GM12878 (cell line): Measurements from ENCODE around the gene CELF2. TPM values are rescaled to one million over a fixed set of nuclear protein-coding genes. Genes with fewer than 3 reads are reported as not detected.

Experiments
- ATAC-seq: fragments of 200-7000 bp; cut with Tn5 transposase; 3 replicates; pipeline ENCODE4 v1.9.1; 2020; ENCODE audit warnings: mild to moderate bottlenecking, moderate library complexity
- BruUV-seq: library from RNA; stranded (reverse); fragments of 400-500 nt; replicated peaks from 2 replicates; lab custom pipeline; 2021; lab: Mats Ljungman, UMichigan
- CTCF ChIA-PET: fragments of 300-600 bp; sonication (Branson Sonifier 250); formaldehyde crosslinking; extraction: SDS; loops from one replicate; lab custom pipeline; 2021; ENCODE audit warnings: inconsistent platforms; lab: Yijun Ruan, JAX
- POLR2A ChIA-PET: fragments of 350-600 bp; formaldehyde crosslinking; extraction: SDS; loops from one replicate; lab custom pipeline; 2021; ENCODE audit warnings: inconsistent platforms; lab: Charles Lee
- RAD21 ChIA-PET: fragments of 300-600 bp; sonication (Branson Sonifier 250); formaldehyde crosslinking; loops from one replicate; lab custom pipeline; 2023; ENCODE audit warnings: antibody characterized with exemption; ENCODE audit not compliant: unreplicated experiment; lab: Charles Lee
- SMC1A ChIA-PET: fragments of 300-600 bp; sonication (Branson Sonifier 250); formaldehyde crosslinking; loops from one replicate; lab custom pipeline; 2023; ENCODE audit not compliant: unreplicated experiment, uncharacterized antibody; lab: Charles Lee
- DNase-seq: peaks from one replicate; pipeline ENCODE4 v3.0.0-alpha.2; 2011; ENCODE audit warnings: low read depth, low spot score
- FAIRE-seq: peaks from 3 replicates; lab custom pipeline; 2011; peaks lifted over from hg19 to GRCh38; lab: Jason Lieb, UNC
- H2AFZ ChIP-seq: 2 replicates; pipeline ENCODE4 v1.6.0; 2011; ENCODE audit warnings: low read depth, low read length, control low read depth; ENCODE audit not compliant: control insufficient read depth
- H3K27ac ChIP-seq: 2 replicates; pipeline ENCODE4 v1.5.1; 2011; ENCODE audit warnings: control low read depth; ENCODE audit not compliant: control insufficient read depth, insufficient read depth
- H3K27me3 ChIP-seq, 2 experiments: replicated peaks in 1 of 2; 2 replicates each; pipeline versions ENCODE4 v1.6.0 to v1.6.1; 2011; ENCODE audit warnings: low read length in 1 of 2; ENCODE audit not compliant: control insufficient read depth in 2 of 2, insufficient read depth in 2 of 2
- H3K36me3 ChIP-seq, 2 experiments: 2 replicates each; pipeline ENCODE4 v1.5.1; 2011; ENCODE audit warnings: low read length in 1 of 2; ENCODE audit not compliant: control insufficient read depth in 2 of 2, insufficient read depth in 2 of 2
- H3K4me1 ChIP-seq: 2 replicates; pipeline ENCODE4 v1.6.1; 2011; ENCODE audit warnings: mild to moderate bottlenecking, low read length, moderate library complexity, mixed read lengths; ENCODE audit not compliant: control insufficient read depth, insufficient read depth
- H3K4me2 ChIP-seq: 2 replicates; pipeline ENCODE4 v1.6.0; 2011; ENCODE audit warnings: control low read depth; ENCODE audit not compliant: control insufficient read depth, insufficient read depth
- H3K4me3 ChIP-seq: fragments of 200-600 bp; sonication (generic); 2 replicates; pipeline ENCODE4 v1.5.1; 2016
- H3K79me2 ChIP-seq: 2 replicates; pipeline ENCODE4 v1.6.0; 2011; ENCODE audit warnings: low read length; ENCODE audit not compliant: control insufficient read depth, insufficient read depth
- H3K9ac ChIP-seq: 2 replicates; pipeline ENCODE4 v1.8.0; 2011; ENCODE audit warnings: low read length, control low read depth, mixed read lengths; ENCODE audit not compliant: control insufficient read depth, insufficient read depth
- H3K9me3 ChIP-seq: replicated peaks from 3 replicates; pipeline ENCODE4 v1.5.1; 2011; ENCODE audit warnings: mild to moderate bottlenecking, low read length; ENCODE audit not compliant: control insufficient read depth, insufficient read depth
- H4K20me1 ChIP-seq: 2 replicates; pipeline ENCODE4 v1.6.0; 2011; ENCODE audit not compliant: control insufficient read depth, insufficient read depth
- CEBPB ChIP-seq, 2 experiments: fragments of 150-350 bp in 1 of 2; IDR thresholded peaks; 2 replicates each; pipeline ENCODE4 v1.6.1; 2012 to 2014; ENCODE audit warnings: low read depth in 2 of 2, low read length in 2 of 2, borderline replicate concordance in 1 of 2, inconsistent platforms in 1 of 2
- CREB1 ChIP-seq: IDR thresholded peaks from 2 replicates; pipeline ENCODE4 v1.6.1; 2012; ENCODE audit warnings: low read depth, mild to moderate bottlenecking, inconsistent platforms
- CREM ChIP-seq: IDR thresholded peaks from 2 replicates; pipeline ENCODE4 v1.6.1; 2014; ENCODE audit warnings: antibody characterized with exemption, low read depth
- EED ChIP-seq: sonication (generic); IDR thresholded peaks from 2 replicates; pipeline ENCODE4 v1.6.1; 2016; ENCODE audit warnings: antibody characterized with exemption, low read depth
- EZH2 ChIP-seq: IDR thresholded peaks from 2 replicates; pipeline ENCODE4 v1.6.1; 2012; ENCODE audit warnings: low read depth, mild to moderate bottlenecking, control low read depth, inconsistent platforms, low read length, borderline replicate concordance; ENCODE audit not compliant: control insufficient read depth
- LARP7 ChIP-seq: fragments of 450-650 bp; IDR thresholded peaks from 2 replicates; pipeline ENCODE4 v1.6.1; 2017; ENCODE audit warnings: mild to moderate bottlenecking
- MEF2A ChIP-seq: IDR thresholded peaks from 2 replicates; pipeline ENCODE4 v1.6.1; 2011; ENCODE audit warnings: low read depth, mild to moderate bottlenecking, low read length, moderate library complexity; ENCODE audit not compliant: insufficient read depth
- MYC ChIP-seq: IDR thresholded peaks from 2 replicates; pipeline ENCODE4 v1.6.1; 2011; ENCODE audit warnings: mild to moderate bottlenecking, low read length, moderate library complexity, inconsistent platforms; ENCODE audit not compliant: insufficient read depth, insufficient replicate concordance, insufficient read length, severe bottlenecking
- POLR2AphosphoS2 ChIP-seq: IDR thresholded peaks from 2 replicates; pipeline ENCODE4 v1.6.1; 2011; ENCODE audit warnings: low read depth, mild to moderate bottlenecking, low read length, improper control_type of control experiment, moderate library complexity
- RUNX3 ChIP-seq: IDR thresholded peaks from 2 replicates; pipeline ENCODE4 v1.6.1; 2012; ENCODE audit warnings: low read length, inconsistent platforms
- SMAD1 ChIP-seq: fragments of 450-650 bp; IDR thresholded peaks from 2 replicates; pipeline ENCODE4 v1.6.1; 2018; ENCODE audit warnings: mild to moderate bottlenecking, low read depth; ENCODE audit not compliant: partially characterized antibody
- SREBF2 ChIP-seq: IDR thresholded peaks from 2 replicates; pipeline ENCODE4 v1.6.1; 2012; ENCODE audit warnings: mild to moderate bottlenecking, low read length
- TARDBP ChIP-seq: IDR thresholded peaks from 2 replicates; pipeline ENCODE4 v1.6.1; 2016; ENCODE audit warnings: borderline replicate concordance
- ZNF384 ChIP-seq: IDR thresholded peaks from 2 replicates; pipeline ENCODE4 v1.6.1; 2012; ENCODE audit warnings: low read depth, mild to moderate bottlenecking, low read length, improper control_type of control experiment, borderline replicate concordance
- WGBS: methylation state at CpG from one replicate; pipeline ENCODE4 v1.1.6; 2016; ENCODE audit warnings: low lambda C conversion rate; ENCODE audit not compliant: insufficient replicate concordance, insufficient coverage; ENCODE audit errors: missing lambda C conversion rate; 5-methylcytosine and 5-hydroxymethylcytosine counted together
- in situ Hi-C: fragments of 300-500 bp; cut with MboI; formaldehyde crosslinking; loops from 9 replicates; pipeline ENCODE4 v1.14.3; 2018; ENCODE audit warnings: mixed read lengths
- intact Hi-C: fragments of 100-400 bp; cut with micrococcal nuclease; formaldehyde crosslinking; loops from one replicate; pipeline ENCODE4 v1.14.2; 2022; ENCODE audit not compliant: unreplicated experiment
- polyA plus RNA-seq, 11 experiments: library from polyadenylated mRNA; depleted of rRNA in 4 of 11; unstranded in 6 of 11; stranded (reverse) in 5 of 11; fragments of >200 nt; fragmentation: Nextera tagmentation in 4 of 11; fragmentation: Illumina TruSeq in 1 of 11; extraction: Ambion mirVana in 4 of 11; extraction: Trizol in 1 of 11; gene quantifications; 1 replicate in 1 of 11; 2 replicates in 10 of 11; pipeline versions ENCODE4 v1.2.1 to v1.2.3, GENCODE V29; 2011 to 2016; ENCODE audit warnings: inconsistent platforms in 2 of 11, missing spikeins in 2 of 11, low read depth in 1 of 11
- total RNA-seq, 4 experiments: library from RNA; depleted of rRNA in 3 of 4; stranded (reverse); fragments of >200 nt in 3 of 4; fragmentation: Illumina TruSeq in 1 of 4; extraction: Trizol in 1 of 4; gene quantifications; 2 replicates each; pipeline versions ENCODE4 v1.2.1 to v1.2.3, GENCODE V29; 2013 to 2021
- TF ChIP-seq, protein P1 (sequence below): IDR thresholded peaks from 2 replicates; pipeline ENCODE4 v1.6.1; 2012; ENCODE audit warnings: mild to moderate bottlenecking, low read depth, low read length
- TF ChIP-seq, protein P2 (sequence below): IDR thresholded peaks from 2 replicates; pipeline ENCODE4 v1.6.1; 2012; ENCODE audit warnings: low read depth, low read length, improper control_type of control experiment

Gene CELF2
- total and polyA plus RNA-seq, 10 of the 15 experiments (the other 5 are each of a cell fraction or from before 2014, with no cell fraction given): 20.8 to 129 (median 86.3) TPM

DNA sequence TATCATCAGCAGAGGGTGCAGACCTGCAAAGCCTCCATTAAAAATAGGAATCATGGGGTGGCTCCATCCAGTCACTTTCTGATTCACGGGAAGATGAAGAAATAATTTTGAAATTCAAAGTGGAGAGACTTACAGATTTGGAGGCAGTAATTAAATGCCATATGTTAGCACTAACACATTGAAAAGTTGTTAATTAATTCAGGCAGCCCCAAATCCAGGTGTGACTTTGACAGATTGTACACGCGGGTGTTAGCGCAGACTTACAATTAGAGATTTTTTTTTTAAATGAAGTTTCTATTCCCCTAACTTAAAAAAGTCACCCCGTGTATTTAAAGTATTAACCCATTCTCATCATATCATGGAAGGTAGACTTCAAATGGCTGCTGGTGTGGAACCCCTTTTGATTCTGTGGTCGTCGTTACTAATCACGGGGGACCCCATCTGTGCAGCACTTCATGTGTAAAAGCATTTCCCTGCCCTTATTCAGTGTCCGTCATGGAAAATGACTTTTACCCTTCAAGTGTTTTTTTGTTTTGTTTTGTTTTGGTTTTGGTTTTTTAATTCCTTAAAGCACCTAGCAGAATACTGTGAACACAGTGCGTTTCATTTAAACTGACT, 235.8 kb downstream of the CELF2 start (continued):
- TF ChIP-seq MYC: no peak
- TF ChIP-seq, protein P1, sequence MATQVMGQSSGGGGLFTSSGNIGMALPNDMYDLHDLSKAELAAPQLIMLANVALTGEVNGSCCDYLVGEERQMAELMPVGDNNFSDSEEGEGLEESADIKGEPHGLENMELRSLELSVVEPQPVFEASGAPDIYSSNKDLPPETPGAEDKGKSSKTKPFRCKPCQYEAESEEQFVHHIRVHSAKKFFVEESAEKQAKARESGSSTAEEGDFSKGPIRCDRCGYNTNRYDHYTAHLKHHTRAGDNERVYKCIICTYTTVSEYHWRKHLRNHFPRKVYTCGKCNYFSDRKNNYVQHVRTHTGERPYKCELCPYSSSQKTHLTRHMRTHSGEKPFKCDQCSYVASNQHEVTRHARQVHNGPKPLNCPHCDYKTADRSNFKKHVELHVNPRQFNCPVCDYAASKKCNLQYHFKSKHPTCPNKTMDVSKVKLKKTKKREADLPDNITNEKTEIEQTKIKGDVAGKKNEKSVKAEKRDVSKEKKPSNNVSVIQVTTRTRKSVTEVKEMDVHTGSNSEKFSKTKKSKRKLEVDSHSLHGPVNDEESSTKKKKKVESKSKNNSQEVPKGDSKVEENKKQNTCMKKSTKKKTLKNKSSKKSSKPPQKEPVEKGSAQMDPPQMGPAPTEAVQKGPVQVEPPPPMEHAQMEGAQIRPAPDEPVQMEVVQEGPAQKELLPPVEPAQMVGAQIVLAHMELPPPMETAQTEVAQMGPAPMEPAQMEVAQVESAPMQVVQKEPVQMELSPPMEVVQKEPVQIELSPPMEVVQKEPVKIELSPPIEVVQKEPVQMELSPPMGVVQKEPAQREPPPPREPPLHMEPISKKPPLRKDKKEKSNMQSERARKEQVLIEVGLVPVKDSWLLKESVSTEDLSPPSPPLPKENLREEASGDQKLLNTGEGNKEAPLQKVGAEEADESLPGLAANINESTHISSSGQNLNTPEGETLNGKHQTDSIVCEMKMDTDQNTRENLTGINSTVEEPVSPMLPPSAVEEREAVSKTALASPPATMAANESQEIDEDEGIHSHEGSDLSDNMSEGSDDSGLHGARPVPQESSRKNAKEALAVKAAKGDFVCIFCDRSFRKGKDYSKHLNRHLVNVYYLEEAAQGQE: no peak

DNA sequence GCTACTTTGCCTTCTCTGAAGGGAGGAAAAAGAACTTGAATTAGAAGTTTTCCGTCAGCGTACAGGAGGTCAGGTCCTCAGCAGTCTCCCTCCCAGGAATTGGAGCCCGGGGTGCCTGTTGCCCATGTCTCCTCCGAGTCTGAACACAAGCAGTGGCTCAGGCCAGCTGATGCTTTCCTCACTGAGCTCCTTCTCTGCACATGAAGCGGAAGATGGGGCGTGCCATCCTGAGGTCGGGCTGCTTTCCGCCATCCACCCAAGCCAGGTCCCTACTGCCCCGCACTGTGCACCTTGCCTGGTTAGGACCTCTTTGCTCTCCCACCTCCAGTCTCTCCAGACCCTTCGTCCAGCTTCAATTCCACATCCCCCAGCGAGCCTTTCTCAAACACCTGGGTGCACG, 237.5 kb downstream of the CELF2 start:
- Histone ChIP-seq H3K4me2 (peak overlapping the region; percentile 28; the same call in 1 of the 2 replicates), H3K27ac (peak overlapping the region; percentile 54; the same call in 1 of the 2 replicates), H3K79me2 (peaks cover 36% of the 10 kb centered on the region), H4K20me1 (no peaks in the 10 kb centered on the region), H3K9me3 (no peaks in the 10 kb centered on the region), H3K4me1 (peaks cover 49% of the 10 kb centered on the region), H2AFZ (no peak overlapping the region), H3K36me3 (peaks cover 37 to 58% of the 10 kb centered on the region in 2 experiments), H3K9ac (no peak overlapping the region), H3K4me3 (no peak overlapping the region), H3K27me3 (no peaks in the 10 kb centered on the region)
- BruUV-seq: no TSS peak
- intact Hi-C loops (no loop called here), in situ Hi-C loops (loop anchor here (25.0 kb wide), 1 partner anchor 1643 kb away; no protein-coding TSS in a partner anchor)
- TF ChIP-seq MEF2A: no peak
- no peak for TF ChIP-seq CEBPB (IDR thresholded peaks at IDR 0.05; ENCODE audit: borderline replicate concordance in 1 of 2, low read depth in 2 of 2, low read length in 2 of 2)
- TF ChIP-seq POLR2AphosphoS2: no peak
- TF ChIP-seq SMAD1: no peak
- TF ChIP-seq EZH2: no peak
- TF ChIP-seq TARDBP: no peak
- no peak for TF ChIP-seq CREB1
- no peak for TF ChIP-seq LARP7
- TF ChIP-seq SREBF2: no peak
- TF ChIP-seq CREM: no peak
- TF ChIP-seq, protein P2, sequence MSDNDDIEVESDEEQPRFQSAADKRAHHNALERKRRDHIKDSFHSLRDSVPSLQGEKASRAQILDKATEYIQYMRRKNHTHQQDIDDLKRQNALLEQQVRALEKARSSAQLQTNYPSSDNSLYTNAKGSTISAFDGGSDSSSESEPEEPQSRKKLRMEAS: no peak
- TF ChIP-seq ZNF384: no peak
- no peak for TF ChIP-seq RUNX3
- TF ChIP-seq EED: no peak
- no peak for FAIRE-seq
- no peak for ATAC-seq
- 99% methylated on average over 12 of the region's 12 CpGs for WGBS
- no peak for DNase-seq
- RAD21 ChIA-PET: interaction anchor here (1.4 kb wide), 1 partner anchor 9 kb away, joined by 3 read pairs; no protein-coding TSS in a partner anchor
- POLR2A ChIA-PET: interaction anchor here (2.5 kb wide), 1 partner anchor 9 kb away, joined by 16 read pairs; no protein-coding TSS in a partner anchor
- CTCF ChIA-PET: interaction anchor here (0.7 to 1.1 kb wide), 3 partner anchors 8 to 222 kb away, joined by 3 read pairs; no protein-coding TSS in a partner anchor
- SMC1A ChIA-PET: interaction anchor here (1.1 to 4.1 kb wide), 3 partner anchors 10 to 76 kb away, joined by 3 to 12 read pairs (median 3); no protein-coding TSS in a partner anchor
